H9 (cell line): ENCODE data around the gene EML1. TPM values are rescaled to one million over a fixed set of nuclear protein-coding genes. Genes with fewer than 3 reads are reported as not detected.

Experiments
- DNase-seq: peaks from one replicate; pipeline ENCODE4 v3.0.0-alpha.2; 2017
- H2AFZ ChIP-seq: one replicate; pipeline ENCODE4 v1.6.1; 2013; ENCODE audit warnings: mild to moderate bottlenecking, low read length, control low read depth, moderate library complexity
- H2AK5ac ChIP-seq: 2 replicates; pipeline ENCODE4 v1.6.1; 2013; ENCODE audit warnings: low read length, control low read depth, mixed read lengths; ENCODE audit not compliant: insufficient read length
- H2BK120ac ChIP-seq: one replicate; pipeline ENCODE4 v1.6.1; 2013; ENCODE audit warnings: low read depth, mild to moderate bottlenecking, low read length, control low read depth, inconsistent platforms; ENCODE audit not compliant: poor library complexity, severe bottlenecking
- H2BK12ac ChIP-seq: 2 replicates; pipeline ENCODE4 v1.6.1; 2013; ENCODE audit warnings: low read length, control low read depth, mixed read lengths, low read depth; ENCODE audit not compliant: insufficient read length
- H2BK15ac ChIP-seq: 2 replicates; pipeline ENCODE4 v1.6.1; 2013; ENCODE audit warnings: low read depth, low read length, control low read depth
- H2BK20ac ChIP-seq: one replicate; pipeline ENCODE4 v1.6.1; 2013; ENCODE audit warnings: low read depth, mild to moderate bottlenecking, low read length, control low read depth, inconsistent platforms; ENCODE audit not compliant: poor library complexity, severe bottlenecking
- H2BK5ac ChIP-seq: 2 replicates; pipeline ENCODE4 v1.6.1; 2013; ENCODE audit warnings: low read length, control low read depth, mixed read lengths; ENCODE audit not compliant: insufficient read length
- H3K14ac ChIP-seq: 2 replicates; pipeline ENCODE4 v1.6.1; 2013; ENCODE audit warnings: low read length, control low read depth; ENCODE audit not compliant: insufficient read depth
- H3K18ac ChIP-seq: 2 replicates; pipeline ENCODE4 v1.6.1; 2013; ENCODE audit warnings: low read depth, mild to moderate bottlenecking, mixed read lengths, low read length, control low read depth; ENCODE audit not compliant: insufficient read length
- H3K23ac ChIP-seq: 2 replicates; pipeline ENCODE4 v1.6.1; 2013; ENCODE audit warnings: low read length, control low read depth, mixed read lengths, low read depth; ENCODE audit not compliant: insufficient read length
- H3K23me2 ChIP-seq: 2 replicates; pipeline ENCODE4 v1.6.1; 2013; ENCODE audit warnings: low read depth, mild to moderate bottlenecking, mixed read lengths, low read length, control low read depth; ENCODE audit not compliant: insufficient read length, poor library complexity, severe bottlenecking
- H3K27ac ChIP-seq: 2 replicates; pipeline ENCODE4 v1.5.1; 2013; ENCODE audit warnings: low read length, control low read depth, mixed read lengths, low read depth; ENCODE audit not compliant: insufficient read length
- H3K27me3 ChIP-seq: 2 replicates; pipeline ENCODE4 v1.6.1; 2013; ENCODE audit warnings: low read length, control low read depth, inconsistent platforms; ENCODE audit not compliant: insufficient read depth
- H3K4ac ChIP-seq: 2 replicates; pipeline ENCODE4 v1.6.1; 2013; ENCODE audit warnings: low read depth, mild to moderate bottlenecking, control low read depth, inconsistent platforms, low read length, moderate library complexity
- H3K4me1 ChIP-seq: 2 replicates; pipeline ENCODE4 v1.6.1; 2013; ENCODE audit warnings: low read length, control low read depth, inconsistent platforms; ENCODE audit not compliant: insufficient read depth
- H3K4me2 ChIP-seq: 2 replicates; pipeline ENCODE4 v1.6.1; 2013; ENCODE audit warnings: low read length, control low read depth, mixed read lengths; ENCODE audit not compliant: insufficient read length, insufficient read depth
- H3K56ac ChIP-seq: 2 replicates; pipeline ENCODE4 v1.6.1; 2013; ENCODE audit warnings: low read depth, mild to moderate bottlenecking, mixed read lengths, low read length, control low read depth; ENCODE audit not compliant: insufficient read length
- H3K79me1 ChIP-seq: 2 replicates; pipeline ENCODE4 v1.6.1; 2013; ENCODE audit warnings: low read depth, mild to moderate bottlenecking, moderate library complexity, low read length, control low read depth, inconsistent platforms; ENCODE audit not compliant: insufficient read depth, poor library complexity, severe bottlenecking
- H3K79me2 ChIP-seq: 2 replicates; pipeline ENCODE4 v1.6.1; 2013; ENCODE audit warnings: low read length, control low read depth, inconsistent platforms; ENCODE audit not compliant: insufficient read depth
- H3K9ac ChIP-seq: 2 replicates; pipeline ENCODE4 v1.6.1; 2013; ENCODE audit warnings: low read length, control low read depth, mixed read lengths; ENCODE audit not compliant: insufficient read length; ENCODE audit errors: extremely low read depth
- H3K9me3 ChIP-seq: one replicate; pipeline ENCODE4 v1.6.1; 2013; ENCODE audit warnings: low read depth, low read length, inconsistent platforms; ENCODE audit not compliant: control insufficient read depth
- H3T11ph ChIP-seq: one replicate; pipeline ENCODE4 v1.6.1; 2013; ENCODE audit warnings: mild to moderate bottlenecking, low read length, control low read depth, inconsistent platforms
- H4K20me1 ChIP-seq: one replicate; pipeline ENCODE4 v1.6.1; 2013; ENCODE audit not compliant: control insufficient read depth, insufficient read length, insufficient read depth
- H4K5ac ChIP-seq: 2 replicates; pipeline ENCODE4 v1.6.1; 2013; ENCODE audit warnings: low read depth, mild to moderate bottlenecking, mixed read lengths, low read length, control low read depth; ENCODE audit not compliant: insufficient read length
- H4K8ac ChIP-seq: replicated peaks from 2 replicates; pipeline ENCODE4 v1.6.1; 2013; ENCODE audit warnings: low read length, control low read depth, mixed read lengths, low read depth; ENCODE audit not compliant: insufficient read length
- H4K91ac ChIP-seq: 2 replicates; pipeline ENCODE4 v1.6.1; 2013; ENCODE audit warnings: low read depth, mild to moderate bottlenecking, moderate library complexity, mixed read lengths, low read length, control low read depth; ENCODE audit not compliant: insufficient read length
- H3K27ac Mint-ChIP-seq, 3 experiments: 2 replicates in 2 of 3; 3 replicates in 1 of 3; pipeline ENCODE4 v1.8.0; 2020 to 2021; ENCODE audit warnings: mixed read lengths in 3 of 3, mild to moderate bottlenecking in 1 of 3, moderate library complexity in 1 of 3
- H3K27me3 Mint-ChIP-seq: 2 replicates; pipeline ENCODE4 v1.8.0; 2021; ENCODE audit warnings: low read depth, mild to moderate bottlenecking, moderate library complexity, mixed read lengths
- H3K36me3 Mint-ChIP-seq, 3 experiments: 2 replicates in 2 of 3; 3 replicates in 1 of 3; pipeline ENCODE4 v1.8.0; 2020 to 2021; ENCODE audit warnings: low read depth in 3 of 3, mixed read lengths in 3 of 3; ENCODE audit not compliant: insufficient read depth in 1 of 3
- H3K4me1 Mint-ChIP-seq, 2 experiments: 2 replicates each; pipeline ENCODE4 v1.8.0; 2020; ENCODE audit warnings: mixed read lengths in 2 of 2
- H3K4me3 Mint-ChIP-seq, 2 experiments: 2 replicates in 1 of 2; 3 replicates in 1 of 2; pipeline ENCODE4 v1.8.0; 2020 to 2021; ENCODE audit warnings: mild to moderate bottlenecking in 2 of 2, mixed read lengths in 2 of 2, moderate library complexity in 1 of 2
- H3K9me3 Mint-ChIP-seq, 2 experiments: 2 replicates in 1 of 2; 3 replicates in 1 of 2; pipeline ENCODE4 v1.8.0; 2020; ENCODE audit warnings: mild to moderate bottlenecking in 2 of 2, mixed read lengths in 2 of 2, moderate library complexity in 1 of 2
- WGBS: extraction: QIAGEN DNeasy Blood & Tissue Kit; methylation state at CpG from one replicate; pipeline ENCODE4 v1.1.7; 2013; ENCODE audit warnings: missing lambda C conversion rate, low lambda C conversion rate, mixed read lengths; ENCODE audit not compliant: insufficient read length; ENCODE audit errors: extremely low coverage; 5-methylcytosine and 5-hydroxymethylcytosine counted together
- total RNA-seq: library from RNA; stranded (reverse); gene quantifications from 2 replicates; pipeline ENCODE4 v1.2.1, GENCODE V29; 2021
- TF ChIP-seq, protein P1 (sequence below): fragments of 200-600 bp; sonication (generic); conservative IDR thresholded peaks from 3 replicates; pipeline ENCODE4 v1.8.0; 2021; ENCODE audit warnings: antibody characterized with exemption, mild to moderate bottlenecking

The EML1 gene
- total RNA-seq, 1 experiment from 2014 or later: 16.7 TPM

DNA sequence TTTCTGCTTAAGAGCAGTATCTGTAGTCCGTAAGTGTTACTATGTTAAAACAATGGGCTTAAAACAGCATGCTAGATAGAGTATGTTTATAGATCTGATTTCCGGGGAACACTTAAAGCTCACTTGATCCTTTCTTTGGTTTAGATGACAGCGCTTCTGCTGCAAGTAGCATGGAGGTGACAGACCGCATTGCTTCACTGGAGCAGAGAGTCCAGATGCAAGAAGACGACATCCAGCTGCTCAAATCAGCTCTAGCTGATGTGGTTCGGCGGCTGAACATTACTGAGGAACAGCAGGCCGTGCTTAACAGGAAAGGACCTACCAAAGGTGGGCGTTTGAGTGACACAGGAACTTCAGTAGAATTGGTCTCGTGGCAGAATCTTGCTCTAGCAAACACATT, 57.5 kb downstream of the EML1 start:
- Histone ChIP-seq H4K5ac (no peak overlapping the region), H2AK5ac (no peak overlapping the region), H3T11ph (no peak overlapping the region), H3K4ac (no peak overlapping the region), H3K79me2 (no peaks in the 10 kb centered on the region), H3K4me2 (no peak overlapping the region), H3K56ac (no peak overlapping the region), H3K4me1 (no peaks in the 10 kb centered on the region), H4K91ac (no peak overlapping the region), H3K18ac (no peak overlapping the region), H3K27ac (no peak overlapping the region), H2BK120ac (no peak overlapping the region), H4K8ac (no peak overlapping the region), H3K79me1 (no peaks in the 10 kb centered on the region), H3K27me3 (no peaks in the 10 kb centered on the region), H4K20me1 (no peaks in the 10 kb centered on the region), H3K14ac (no peak overlapping the region), H2BK12ac (no peak overlapping the region), H2BK5ac (no peak overlapping the region), H3K23me2 (no peaks in the 10 kb centered on the region), H3K23ac (no peak overlapping the region), H2AFZ (no peak overlapping the region), H3K9ac (no peak overlapping the region), H3K9me3 (no peaks in the 10 kb centered on the region), H2BK15ac (no peak overlapping the region), H2BK20ac (no peak overlapping the region)
- H3K4me1 Mint-ChIP-seq: peaks cover 2 to 6% of the 10 kb centered on the region in 2 experiments; a peak in 1 of 4 replicates
- no peak overlapping the region for H3K27ac Mint-ChIP-seq
- H3K4me3 Mint-ChIP-seq: no peak overlapping the region
- DNase-seq: no peak
- peaks cover 5 to 8% (median 5%) of the 10 kb centered on the region in 3 experiments; a peak in 6 of 7 replicates for H3K36me3 Mint-ChIP-seq
- H3K9me3 Mint-ChIP-seq: peaks cover 9% of the 10 kb centered on the region in 2 experiments
- H3K27me3 Mint-ChIP-seq: no peaks in the 10 kb centered on the region
- TF ChIP-seq, protein P1, sequence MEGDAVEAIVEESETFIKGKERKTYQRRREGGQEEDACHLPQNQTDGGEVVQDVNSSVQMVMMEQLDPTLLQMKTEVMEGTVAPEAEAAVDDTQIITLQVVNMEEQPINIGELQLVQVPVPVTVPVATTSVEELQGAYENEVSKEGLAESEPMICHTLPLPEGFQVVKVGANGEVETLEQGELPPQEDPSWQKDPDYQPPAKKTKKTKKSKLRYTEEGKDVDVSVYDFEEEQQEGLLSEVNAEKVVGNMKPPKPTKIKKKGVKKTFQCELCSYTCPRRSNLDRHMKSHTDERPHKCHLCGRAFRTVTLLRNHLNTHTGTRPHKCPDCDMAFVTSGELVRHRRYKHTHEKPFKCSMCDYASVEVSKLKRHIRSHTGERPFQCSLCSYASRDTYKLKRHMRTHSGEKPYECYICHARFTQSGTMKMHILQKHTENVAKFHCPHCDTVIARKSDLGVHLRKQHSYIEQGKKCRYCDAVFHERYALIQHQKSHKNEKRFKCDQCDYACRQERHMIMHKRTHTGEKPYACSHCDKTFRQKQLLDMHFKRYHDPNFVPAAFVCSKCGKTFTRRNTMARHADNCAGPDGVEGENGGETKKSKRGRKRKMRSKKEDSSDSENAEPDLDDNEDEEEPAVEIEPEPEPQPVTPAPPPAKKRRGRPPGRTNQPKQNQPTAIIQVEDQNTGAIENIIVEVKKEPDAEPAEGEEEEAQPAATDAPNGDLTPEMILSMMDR: no peak
- WGBS: no CpG with 5 or more reads among the region's 10 CpGs
